GM18517 (cell line): ENCODE measurements around the gene TGFBR2.

ENCODE experiments used
- ATAC-seq: cut with Tn5 transposase; IDR thresholded peaks from one replicate; pipeline ENCODE4 v1.9.1; 2021; ENCODE audit warnings: mild to moderate bottlenecking, moderate library complexity; ENCODE audit not compliant: unreplicated experiment

TGFBR2 gene

GRCh38 chr3:30708472-30708871, 102.1 kb downstream of the TGFBR2 start:
- ATAC-seq = no peak

GRCh38 chr3:30710017-30710416, 103.6 kb downstream of the TGFBR2 start:
- no peak for ATAC-seq

- no peak for ATAC-seq
These were observed 104.8 kb downstream of the TGFBR2 start for GRCh38 chr3:30711151-30711550.

GRCh38 chr3:30711867-30712266, 105.5 kb downstream of the TGFBR2 start:
- no peak for ATAC-seq

GRCh38 chr3:30712991-30713390, 106.6 kb downstream of the TGFBR2 start:
- no peak for ATAC-seq

GRCh38 chr3:30713885-30714503, 107.6 kb downstream of the TGFBR2 start:
- ATAC-seq = no peak

GRCh38 chr3:30719536-30719935, 113.1 kb downstream of the TGFBR2 start:
- no peak for ATAC-seq

GRCh38 chr3:30720586-30721313, 114.3 kb downstream of the TGFBR2 start:
- ATAC-seq = no peak

- ATAC-seq = no peak
These were observed 114.9 kb downstream of the TGFBR2 start for GRCh38 chr3:30721314-30721634.

- no peak for ATAC-seq
These were observed 116.8 kb downstream of the TGFBR2 start for GRCh38 chr3:30723211-30723610.

- no peak for ATAC-seq
These were observed 118.5 kb downstream of the TGFBR2 start for GRCh38 chr3:30724863-30725262.

- no peak for ATAC-seq
These were observed 121.7 kb downstream of the TGFBR2 start for GRCh38 chr3:30728143-30728542.

GRCh38 chr3:30729512-30729911, 123.1 kb downstream of the TGFBR2 start:
- no peak for ATAC-seq

GRCh38 chr3:30729936-30730335, 123.5 kb downstream of the TGFBR2 start:
- ATAC-seq = no peak

GRCh38 chr3:30730967-30731366, 124.6 kb downstream of the TGFBR2 start:
- no peak for ATAC-seq

- ATAC-seq = no peak
These were observed 126.8 kb downstream of the TGFBR2 start for GRCh38 chr3:30733209-30733608.

GRCh38 chr3:30733696-30734095, 127.3 kb downstream of the TGFBR2 start:
- no peak for ATAC-seq

- no peak for ATAC-seq
These were observed 131.5 kb downstream of the TGFBR2 start for GRCh38 chr3:30737743-30738499.

GRCh38 chr3:30738605-30739004, 132.2 kb downstream of the TGFBR2 start:
- ATAC-seq = no peak

- no peak for ATAC-seq
These were observed 135.5 kb downstream of the TGFBR2 start for GRCh38 chr3:30741889-30742288.

- ATAC-seq = no peak
These were observed 136.6 kb downstream of the TGFBR2 start for GRCh38 chr3:30742796-30743619.
